IPS-18c (cell line): Measurements from ENCODE around the gene NEURL1B.

ENCODE experiments used
- H3K4me3 ChIP-seq: 2 replicates; pipeline ENCODE4 v1.7.0; 2013; ENCODE audit warnings: low read depth, mild to moderate bottlenecking, low read length, moderate library complexity; ENCODE audit not compliant: insufficient read depth
- H3K9me3 ChIP-seq: one replicate; pipeline ENCODE4 v1.6.1; 2013; ENCODE audit warnings: mild to moderate bottlenecking, low read length, moderate library complexity; ENCODE audit not compliant: control insufficient read depth, insufficient read depth

The NEURL1B gene

GRCh38 chr5:172724242-172725183 is 83.5 kb downstream of the NEURL1B start:
- Histone ChIP-seq H3K9me3 (no peaks in the 10 kb centered on the region), H3K4me3 (no peak overlapping the region)

- H3K9me3 ChIP-seq = no peaks in the 10 kb centered on the region
These were observed 84.2 kb downstream of the NEURL1B start for GRCh38 chr5:172725273-172725672.

GRCh38 chr5:172725785-172726184 is 84.7 kb downstream of the NEURL1B start:
- no peaks in the 10 kb centered on the region for H3K9me3 ChIP-seq
- no peak overlapping the region for H3K4me3 ChIP-seq

More at GRCh38 chr5:172725273-172725672, 84.2 kb downstream of the NEURL1B start:
- no peak overlapping the region for H3K4me3 ChIP-seq

- Histone ChIP-seq H3K4me3 (no peak overlapping the region), H3K9me3 (no peaks in the 10 kb centered on the region)
These were observed 85.9 kb downstream of the NEURL1B start for GRCh38 chr5:172726966-172727365.

GRCh38 chr5:172727551-172727950 is 86.5 kb downstream of the NEURL1B start:
- no peaks in the 10 kb centered on the region for H3K9me3 ChIP-seq
- no peak overlapping the region for H3K4me3 ChIP-seq

GRCh38 chr5:172728481-172729241 is 87.6 kb downstream of the NEURL1B start:
- no peak overlapping the region for H3K4me3 ChIP-seq
- no peaks in the 10 kb centered on the region for H3K9me3 ChIP-seq

- no peaks in the 10 kb centered on the region for H3K9me3 ChIP-seq
- H3K4me3 ChIP-seq = no peak overlapping the region
These were observed 88.5 kb downstream of the NEURL1B start for GRCh38 chr5:172729588-172729987.

GRCh38 chr5:172730222-172730621 is 89.2 kb downstream of the NEURL1B start:
- no peak overlapping the region for H3K4me3 ChIP-seq
- no peaks in the 10 kb centered on the region for H3K9me3 ChIP-seq

GRCh38 chr5:172730981-172731679 is 90.1 kb downstream of the NEURL1B start:
- Histone ChIP-seq H3K9me3 (no peaks in the 10 kb centered on the region), H3K4me3 (no peak overlapping the region)

- H3K9me3 ChIP-seq = no peaks in the 10 kb centered on the region
- no peak overlapping the region for H3K4me3 ChIP-seq
These were observed 90.6 kb downstream of the NEURL1B start for GRCh38 chr5:172731680-172732074.

- no peaks in the 10 kb centered on the region for H3K9me3 ChIP-seq
- no peak overlapping the region for H3K4me3 ChIP-seq
These were observed 91.3 kb downstream of the NEURL1B start for GRCh38 chr5:172732201-172732865.

GRCh38 chr5:172733131-172733973 is 92.3 kb downstream of the NEURL1B start:
- Histone ChIP-seq H3K9me3 (no peaks in the 10 kb centered on the region), H3K4me3 (no peak overlapping the region)

- H3K4me3 ChIP-seq = no peak overlapping the region
- no peaks in the 10 kb centered on the region for H3K9me3 ChIP-seq
These were observed 92.9 kb downstream of the NEURL1B start for GRCh38 chr5:172733974-172734346.

- Histone ChIP-seq H3K9me3 (no peaks in the 10 kb centered on the region), H3K4me3 (no peak overlapping the region)
These were observed 94.2 kb downstream of the NEURL1B start for GRCh38 chr5:172735141-172735831.

- Histone ChIP-seq H3K4me3 (no peak overlapping the region), H3K9me3 (no peaks in the 10 kb centered on the region)
These were observed 95.6 kb downstream of the NEURL1B start for GRCh38 chr5:172736508-172737135.
